Measurements from ENCODE around the gene PHC3. TPM values are rescaled to one million over a fixed set of nuclear protein-coding genes. Genes with fewer than 3 reads are reported as not detected.

PHC3 gene
- polyA plus RNA-seq, 3 donors, result 24.0 to 39.3 (median 39.2) TPM

DNA sequence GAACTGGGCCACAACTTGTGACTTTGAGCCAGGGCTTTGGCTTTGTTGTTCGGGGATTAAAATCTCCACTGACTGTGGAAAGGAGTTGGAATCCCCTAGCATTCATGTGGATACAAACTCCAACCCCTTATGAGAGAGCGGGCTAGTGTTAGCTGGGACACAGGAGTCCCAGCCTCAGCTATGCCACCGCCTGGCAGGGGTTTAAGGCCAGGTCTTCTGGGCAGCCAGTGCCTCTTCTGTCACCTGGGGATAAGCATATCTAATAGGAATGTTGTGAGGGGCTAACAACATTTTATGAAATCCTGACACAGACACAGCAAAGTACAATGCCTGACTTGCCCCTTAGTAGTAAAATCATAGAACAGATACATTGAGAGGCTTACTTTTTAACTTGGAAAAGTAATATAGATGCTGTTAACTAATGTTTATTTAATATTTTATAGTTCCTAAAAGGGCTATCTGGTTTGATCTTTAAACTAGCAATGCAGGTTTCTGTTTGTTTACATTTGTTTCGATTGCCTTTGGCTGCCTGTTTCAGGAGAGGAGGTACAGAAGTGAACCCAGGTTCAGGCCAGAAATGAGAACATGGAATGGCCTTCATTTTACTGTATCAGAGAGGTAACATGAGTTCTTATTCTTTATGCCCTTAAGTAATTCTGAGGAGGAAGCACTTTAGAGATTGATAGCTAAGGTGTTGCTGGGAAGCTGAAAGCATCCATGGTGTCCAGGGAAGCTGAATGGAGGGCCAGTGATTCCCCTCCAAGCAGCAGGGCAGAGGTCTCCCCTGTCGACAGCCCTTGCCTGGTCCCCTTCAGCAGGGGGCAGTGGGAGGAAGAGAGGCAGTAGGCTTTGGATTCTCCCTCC is 135.0 kb downstream of the PHC3 start:
- DNase-seq, result no peak

DNA sequence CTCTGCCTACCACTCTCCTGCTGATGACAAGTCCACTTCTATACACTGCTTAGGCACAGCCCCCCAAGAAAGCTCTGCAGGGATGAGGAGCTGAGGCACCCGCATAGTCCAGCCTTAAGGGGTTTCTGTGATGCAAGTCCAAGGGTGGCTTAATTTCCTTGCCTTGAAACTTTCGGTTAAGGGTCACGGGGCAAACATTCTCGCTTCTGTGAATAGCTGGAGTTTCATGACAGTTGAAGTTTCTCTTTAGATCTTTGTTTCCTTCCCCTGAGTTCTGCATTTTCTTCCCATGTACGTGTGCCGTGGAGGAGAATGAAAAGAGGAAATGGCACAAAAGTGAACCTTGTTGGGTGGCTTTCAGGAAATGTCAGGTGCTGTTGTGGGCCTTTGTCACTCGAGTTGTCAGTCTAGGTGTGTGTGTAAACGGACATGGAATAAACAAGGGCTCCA is 136.7 kb downstream of the PHC3 start:
- no peak for DNase-seq

DNA sequence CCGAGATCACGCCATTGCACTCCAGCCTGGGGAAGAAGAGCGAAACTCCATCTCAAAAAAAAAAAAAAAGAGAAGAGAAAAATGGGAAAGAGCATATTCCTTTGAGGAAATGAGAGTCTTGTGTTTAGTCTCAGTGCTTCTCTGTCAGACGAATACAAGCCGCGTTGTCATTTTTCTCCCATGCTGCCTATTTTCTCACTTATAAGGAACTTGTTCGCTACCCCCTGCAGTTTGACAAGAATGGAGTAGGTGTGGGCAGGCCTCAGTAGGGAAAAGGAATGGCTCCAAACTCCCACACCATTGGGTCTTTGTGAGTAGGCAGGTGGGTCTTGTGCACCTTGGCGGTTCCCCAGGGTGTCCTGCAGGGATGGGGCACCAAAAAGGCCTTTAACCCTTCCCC is 137.3 kb downstream of the PHC3 start:
- no peak for DNase-seq

DNA sequence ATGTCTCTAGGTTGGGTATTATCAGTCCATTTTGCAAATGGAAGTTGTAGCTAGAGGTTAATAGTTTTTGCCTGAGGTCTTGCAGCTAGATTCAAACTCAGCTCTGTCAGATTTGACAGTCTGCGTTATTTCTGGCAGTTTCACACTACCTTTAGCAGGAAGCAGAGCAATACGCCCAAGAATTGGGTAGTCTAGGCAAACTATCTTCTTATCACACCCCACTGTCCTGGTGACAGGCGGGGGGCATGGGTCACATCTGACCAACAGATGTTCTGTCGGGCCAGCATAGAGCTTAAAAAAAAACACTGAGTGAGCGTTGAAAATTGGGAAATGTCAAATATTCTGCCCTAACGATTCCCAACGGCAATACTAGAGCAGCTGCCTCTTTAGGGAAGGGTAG is 138.0 kb downstream of the PHC3 start:
- no peak for DNase-seq

DNA sequence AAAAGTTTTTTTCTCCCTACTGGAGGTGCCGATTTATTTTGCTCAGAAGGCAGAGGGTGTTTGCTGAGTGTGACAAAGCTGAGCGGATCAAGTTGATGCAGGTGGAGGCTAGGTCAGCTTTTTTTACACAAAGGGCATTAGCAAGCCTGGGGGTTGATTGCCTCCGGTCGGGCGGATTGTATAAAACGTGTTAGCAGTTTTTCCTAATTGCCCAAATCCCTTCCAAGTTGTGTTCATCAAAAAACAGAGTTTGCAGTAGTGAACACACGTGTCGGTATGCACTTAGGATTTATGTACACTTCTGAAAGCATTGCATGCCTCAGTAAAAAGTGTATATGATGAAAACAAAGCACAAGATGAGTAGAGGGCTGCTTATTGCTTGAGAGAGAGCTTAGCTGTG is 141.1 kb downstream of the PHC3 start:
- DNase-seq, result no peak

DNA sequence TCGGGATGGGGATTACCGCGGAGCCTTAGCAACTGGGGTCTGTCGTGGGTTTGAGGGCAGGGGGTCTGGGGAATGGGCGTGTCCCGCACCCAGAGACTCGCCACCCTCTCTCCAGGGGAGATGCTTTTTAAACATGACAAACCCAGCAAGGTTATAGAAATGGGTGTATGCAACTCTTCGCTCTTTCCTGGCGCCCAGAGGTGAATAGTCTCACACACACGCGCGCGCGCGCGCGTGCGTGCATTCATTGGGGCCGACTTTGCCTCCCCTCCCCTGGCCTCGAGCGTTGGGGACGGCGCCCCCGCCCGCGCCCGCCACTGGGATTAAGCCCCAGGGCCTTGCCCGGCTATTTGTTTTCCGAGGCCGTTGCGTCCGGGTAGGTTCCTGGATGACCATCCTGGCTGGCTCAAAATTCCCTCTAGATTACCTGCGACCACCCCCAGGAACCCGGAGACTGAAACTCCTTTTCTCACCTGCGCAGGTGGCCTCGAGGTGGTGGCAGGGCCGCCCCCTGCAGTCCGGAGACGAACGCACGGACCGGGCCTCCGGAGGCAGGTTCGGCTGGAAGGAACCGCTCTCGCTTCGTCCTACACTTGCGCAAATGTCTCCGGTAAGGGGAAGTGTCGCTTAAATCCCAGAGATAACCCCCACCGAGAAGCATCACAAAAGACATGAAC is 143.0 kb downstream of the PHC3 start:
- no peak for DNase-seq

Other genes with a start within 250 kb of the PHC3 start
- 100 to 1,000 TPM; 169 to 197 (median 176) TPM for gene SEC62, start 214.9 kb downstream of the PHC3 start, polyA plus RNA-seq (ENCODE audit: insufficient read length in 3 of 3)
- gene GPR160, start 143.7 kb downstream of the PHC3 start, polyA plus RNA-seq (ENCODE audit: insufficient read length in 3 of 3), result 10 to 100 TPM; 24.6 to 37.4 (median 31.0) TPM
- 10 to 100 TPM; 50.9 to 88.1 (median 69.3) TPM for gene PRKCI, start 40.7 kb upstream of the PHC3 start, polyA plus RNA-seq (ENCODE audit: insufficient read length in 3 of 3)
- 10 to 100 TPM; 32.1 to 50.8 (median 48.5) TPM for gene SKIL, start 176.0 kb upstream of the PHC3 start, polyA plus RNA-seq (ENCODE audit: insufficient read length in 3 of 3)
- 100 to 1,000 TPM; 168 to 205 (median 171) TPM for gene CLDN11, start 237.1 kb upstream of the PHC3 start, polyA plus RNA-seq (ENCODE audit: insufficient read length in 3 of 3)

Data from renal pelvis (tissue), 4 donors.